ENCODE measurements around the gene CNOT8.
A peak's percentile ranks its signal among the peaks of the same experiment; 100 is the strongest.

CNOT8 gene

DNA sequence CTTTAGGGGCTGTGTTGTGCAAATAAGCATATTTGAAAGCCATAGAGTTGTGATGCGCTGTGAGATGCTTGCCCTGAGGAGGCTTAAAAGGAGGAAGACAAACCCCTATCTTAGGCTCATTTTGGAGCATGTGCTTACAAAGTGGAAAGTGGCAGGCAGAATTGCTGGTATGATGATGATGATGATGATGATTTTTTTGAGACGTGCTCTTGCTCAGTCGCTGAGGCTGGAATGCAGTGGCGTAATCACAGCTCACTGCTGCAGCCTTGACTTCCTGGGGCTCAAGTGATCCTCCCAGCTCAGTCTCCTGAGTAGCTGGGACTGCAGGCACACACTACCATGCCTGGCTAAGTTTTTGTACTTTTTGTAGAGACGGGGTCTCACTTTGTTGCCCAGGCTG, 1.7 kb downstream of the CNOT8 start:
- Histone ChIP-seq H3K4me3 (ENCODE audit: low read depth in 1 of 2, low read length in 2 of 2) (peak overlapping the region; percentile 66 to 79), H3K4me2 (ENCODE audit: insufficient read depth, low read length) (peak overlapping the region; percentile 77), H3K9me3 (ENCODE audit: insufficient read depth, low read length, severe bottlenecking) (no peaks in the 10 kb centered on the region), H4K20me1 (ENCODE audit: insufficient read depth, low read length) (peaks cover 42% of the 10 kb centered on the region), H3K27me3 (ENCODE audit: insufficient read depth, low read length, poor library complexity) (no peaks in the 10 kb centered on the region), H3K79me2 (ENCODE audit: insufficient read depth, low read length) (peaks cover 66% of the 10 kb centered on the region), H2AFZ (ENCODE audit: low read depth, low read length) (no peak overlapping the region), H3K4me1 (ENCODE audit: insufficient read depth, low read length) (peaks cover 38% of the 10 kb centered on the region), H3K27ac (ENCODE audit: low read length) (peak overlapping the region; percentile 96), H3K36me3 (ENCODE audit: insufficient read depth, low read length) (peaks cover 26% of the 10 kb centered on the region), H3K9ac (ENCODE audit: low read depth, low read length) (peak overlapping the region; percentile 95)
- ATAC-seq (ENCODE audit: insufficient read depth, low read depth) (no peak), DNase-seq (peak; percentile 22)
- TF ChIP-seq, protein P1, sequence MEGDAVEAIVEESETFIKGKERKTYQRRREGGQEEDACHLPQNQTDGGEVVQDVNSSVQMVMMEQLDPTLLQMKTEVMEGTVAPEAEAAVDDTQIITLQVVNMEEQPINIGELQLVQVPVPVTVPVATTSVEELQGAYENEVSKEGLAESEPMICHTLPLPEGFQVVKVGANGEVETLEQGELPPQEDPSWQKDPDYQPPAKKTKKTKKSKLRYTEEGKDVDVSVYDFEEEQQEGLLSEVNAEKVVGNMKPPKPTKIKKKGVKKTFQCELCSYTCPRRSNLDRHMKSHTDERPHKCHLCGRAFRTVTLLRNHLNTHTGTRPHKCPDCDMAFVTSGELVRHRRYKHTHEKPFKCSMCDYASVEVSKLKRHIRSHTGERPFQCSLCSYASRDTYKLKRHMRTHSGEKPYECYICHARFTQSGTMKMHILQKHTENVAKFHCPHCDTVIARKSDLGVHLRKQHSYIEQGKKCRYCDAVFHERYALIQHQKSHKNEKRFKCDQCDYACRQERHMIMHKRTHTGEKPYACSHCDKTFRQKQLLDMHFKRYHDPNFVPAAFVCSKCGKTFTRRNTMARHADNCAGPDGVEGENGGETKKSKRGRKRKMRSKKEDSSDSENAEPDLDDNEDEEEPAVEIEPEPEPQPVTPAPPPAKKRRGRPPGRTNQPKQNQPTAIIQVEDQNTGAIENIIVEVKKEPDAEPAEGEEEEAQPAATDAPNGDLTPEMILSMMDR (IDR thresholded peaks at IDR 0.05; ENCODE audit: borderline replicate concordance, extremely low read depth, low read length, poor library complexity, severe bottlenecking) = no peak
- no peak for TF ChIP-seq EZH2 (IDR thresholded peaks at IDR 0.05; ENCODE audit: borderline replicate concordance, low read depth, low read length, severe bottlenecking)

DNA sequence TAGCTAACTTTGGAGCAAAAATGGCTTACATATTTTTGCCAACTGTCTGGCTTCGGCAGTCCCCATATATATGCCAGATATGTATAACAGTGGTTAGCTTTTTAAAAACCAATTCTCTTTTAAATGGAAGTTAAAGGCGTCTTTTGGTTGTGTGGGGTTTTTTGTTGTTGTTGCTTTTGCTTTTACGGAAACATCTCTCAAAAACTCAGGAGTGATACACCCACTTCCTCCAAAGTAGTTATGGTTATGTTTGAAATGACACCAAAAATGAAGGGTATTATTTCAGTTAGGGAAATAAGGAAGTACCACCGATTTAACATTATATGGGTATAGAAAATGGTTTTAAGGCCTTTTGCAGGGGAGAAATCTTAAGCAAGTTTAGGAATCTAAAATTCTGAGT, 2.3 kb downstream of the CNOT8 start:
- Histone ChIP-seq H3K27me3 (ENCODE audit: insufficient read depth, low read length, poor library complexity) (no peaks in the 10 kb centered on the region), H3K36me3 (ENCODE audit: insufficient read depth, low read length) (peaks cover 33% of the 10 kb centered on the region), H3K9ac (ENCODE audit: low read depth, low read length) (peak overlapping the region; percentile 95; the same call in 1 of the 2 replicates), H3K79me2 (ENCODE audit: insufficient read depth, low read length) (peaks cover 73% of the 10 kb centered on the region), H3K4me1 (ENCODE audit: insufficient read depth, low read length) (peaks cover 38% of the 10 kb centered on the region), H2AFZ (ENCODE audit: low read depth, low read length) (no peak overlapping the region), H3K27ac (ENCODE audit: low read length) (no peak overlapping the region), H3K9me3 (ENCODE audit: insufficient read depth, low read length, severe bottlenecking) (no peaks in the 10 kb centered on the region), H3K4me3 (ENCODE audit: low read depth in 1 of 2, low read length in 2 of 2) (peak overlapping the region in 1 of 2 experiments; percentile 66; a peak in 2 of 4 replicates), H3K4me2 (ENCODE audit: insufficient read depth, low read length) (peak overlapping the region; percentile 77), H4K20me1 (ENCODE audit: insufficient read depth, low read length) (peaks cover 46% of the 10 kb centered on the region)
- DNase-seq = no peak
- no peak for ATAC-seq (ENCODE audit: insufficient read depth, low read depth)
- TF ChIP-seq EZH2 (IDR thresholded peaks at IDR 0.05; ENCODE audit: borderline replicate concordance, low read depth, low read length, severe bottlenecking) = no peak
- TF ChIP-seq, protein P1 (IDR thresholded peaks at IDR 0.05; ENCODE audit: borderline replicate concordance, extremely low read depth, low read length, poor library complexity, severe bottlenecking) = no peak

DNA sequence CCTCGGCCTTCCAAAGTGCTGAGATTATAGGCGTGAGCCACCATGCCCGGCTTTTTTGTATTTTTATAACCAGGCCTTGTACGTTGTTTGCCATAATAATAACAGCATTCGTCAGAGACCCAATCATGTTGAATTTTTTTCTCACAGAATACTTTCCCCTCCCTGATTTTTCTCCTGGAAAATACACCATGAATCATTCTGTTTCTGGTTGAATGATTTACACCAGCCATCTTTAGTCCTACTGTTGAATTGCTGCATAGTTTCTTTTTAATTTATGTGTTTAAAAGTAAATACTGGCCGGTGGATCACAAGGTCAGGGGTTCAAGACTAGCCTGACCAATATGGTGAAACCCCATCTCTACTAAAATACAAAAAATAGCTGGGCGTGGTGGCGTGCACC, 3.5 kb downstream of the CNOT8 start:
- no peak overlapping the region for H2AFZ ChIP-seq (ENCODE audit: low read depth, low read length)
- peaks cover 51% of the 10 kb centered on the region for H4K20me1 ChIP-seq (ENCODE audit: insufficient read depth, low read length)
- H3K4me3 ChIP-seq (ENCODE audit: low read depth in 1 of 2, low read length in 2 of 2) = no peak overlapping the region
- H3K79me2 ChIP-seq (ENCODE audit: insufficient read depth, low read length) = peaks cover 83% of the 10 kb centered on the region
- H3K27ac ChIP-seq (ENCODE audit: low read length) = no peak overlapping the region
- no peaks in the 10 kb centered on the region for H3K27me3 ChIP-seq (ENCODE audit: insufficient read depth, low read length, poor library complexity)
- DNase-seq (no peak), ATAC-seq (ENCODE audit: insufficient read depth, low read depth) (no peak)
- no peak for TF ChIP-seq EZH2 (IDR thresholded peaks at IDR 0.05; ENCODE audit: borderline replicate concordance, low read depth, low read length, severe bottlenecking)
- TF ChIP-seq, protein P1 (IDR thresholded peaks at IDR 0.05; ENCODE audit: borderline replicate concordance, extremely low read depth, low read length, poor library complexity, severe bottlenecking) = no peak
- peaks cover 32% of the 10 kb centered on the region for H3K4me1 ChIP-seq (ENCODE audit: insufficient read depth, low read length)
- peaks cover 43% of the 10 kb centered on the region for H3K36me3 ChIP-seq (ENCODE audit: insufficient read depth, low read length)
- H3K4me2 ChIP-seq (ENCODE audit: insufficient read depth, low read length) = 0 out of 2 replicates have a peak overlapping the region, but pooled peaks have one; percentile 18
- no peak overlapping the region for H3K9ac ChIP-seq (ENCODE audit: low read depth, low read length)
- H3K9me3 ChIP-seq (ENCODE audit: insufficient read depth, low read length, severe bottlenecking) = no peaks in the 10 kb centered on the region

Measured in DND-41 (cell line).